Germinal center (tissue), 1 donor: ENCODE measurements around the gene CD247.
A peak's percentile ranks its signal among the peaks of the same experiment; 100 is the strongest.

Source experiments
- DNase-seq: peaks from one replicate; pipeline ENCODE4 v3.0.0; 2012; ENCODE audit warnings: mixed read lengths, low spot score

Gene CD247

DNA sequence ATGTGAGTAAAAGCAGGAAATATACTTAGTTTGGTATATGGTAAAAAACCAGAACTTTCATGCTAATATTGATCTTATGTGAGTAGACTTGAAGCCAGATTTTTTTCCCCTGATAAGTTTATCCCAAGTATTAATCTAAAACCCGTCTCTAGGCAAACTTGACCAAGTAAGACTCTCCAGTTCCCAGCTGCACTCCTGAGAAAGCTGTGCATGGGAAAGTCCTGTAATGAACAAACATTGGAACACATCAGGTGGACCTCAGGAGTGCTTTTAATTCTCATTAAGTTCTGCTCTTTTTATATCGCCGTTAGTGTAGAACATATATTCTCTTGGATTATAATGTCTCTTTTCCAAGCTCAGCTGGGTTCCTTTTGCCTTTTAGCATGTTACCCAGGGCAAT is 105.0 kb downstream of the CD247 start:
- DNase-seq, result no peak

DNA sequence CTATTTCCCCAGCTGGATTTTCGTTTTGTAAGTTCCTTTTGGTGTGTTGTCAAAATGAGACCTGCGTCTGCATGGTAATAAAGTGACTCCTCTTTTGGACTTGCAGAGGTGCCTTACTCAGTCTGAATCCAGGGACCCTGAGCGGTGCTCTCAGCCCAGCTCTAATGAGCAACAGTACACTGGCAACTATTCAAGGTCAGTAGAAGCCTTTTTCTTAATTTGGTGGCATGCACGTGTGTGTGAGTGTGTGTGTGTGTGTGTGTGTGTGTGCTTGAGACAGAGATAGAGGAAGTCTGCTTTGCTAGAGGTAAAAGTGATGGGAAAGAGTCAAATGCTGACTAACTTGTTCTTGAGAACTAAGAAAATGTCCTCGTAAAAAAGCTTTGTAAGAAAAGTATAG is 105.4 kb downstream of the CD247 start:
- no peak for DNase-seq

DNA sequence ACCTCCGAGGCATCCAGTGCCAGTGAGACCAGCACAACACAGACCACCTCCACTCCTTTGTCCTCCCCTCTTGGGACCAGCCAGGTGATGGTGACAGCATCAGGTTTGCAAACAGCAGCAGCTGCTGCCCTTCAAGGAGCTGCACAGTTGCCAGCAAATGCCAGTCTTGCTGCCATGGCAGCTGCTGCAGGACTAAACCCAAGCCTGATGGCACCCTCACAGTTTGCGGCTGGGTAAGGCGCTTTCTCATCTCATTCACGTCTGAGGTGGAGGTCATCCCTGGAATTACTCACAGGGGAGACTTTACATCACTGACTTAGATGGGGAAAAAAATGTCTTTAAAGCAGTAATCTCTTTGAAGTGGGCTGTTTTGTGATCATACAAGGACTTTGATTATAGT is 106.3 kb downstream of the CD247 start:
- no peak for DNase-seq

DNA sequence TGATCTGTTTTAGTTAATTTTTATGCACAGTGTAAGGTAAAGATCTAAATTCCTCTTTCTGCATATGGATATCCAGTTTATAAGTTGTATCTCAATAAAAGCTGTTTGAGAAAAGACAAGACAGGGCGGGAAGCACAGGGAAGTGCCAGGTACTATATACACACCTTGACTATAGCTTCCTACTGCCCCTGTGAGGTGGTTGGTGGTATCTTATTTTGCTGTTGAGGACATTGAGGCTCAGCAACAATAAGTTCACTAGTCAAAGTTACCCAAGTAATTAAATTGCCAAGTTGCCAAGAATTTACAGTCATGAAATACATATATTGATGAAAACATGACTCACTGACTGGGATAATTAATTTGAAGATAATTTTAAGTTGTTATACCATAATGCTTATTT is 109.1 kb downstream of the CD247 start:
- no peak for DNase-seq

DNA sequence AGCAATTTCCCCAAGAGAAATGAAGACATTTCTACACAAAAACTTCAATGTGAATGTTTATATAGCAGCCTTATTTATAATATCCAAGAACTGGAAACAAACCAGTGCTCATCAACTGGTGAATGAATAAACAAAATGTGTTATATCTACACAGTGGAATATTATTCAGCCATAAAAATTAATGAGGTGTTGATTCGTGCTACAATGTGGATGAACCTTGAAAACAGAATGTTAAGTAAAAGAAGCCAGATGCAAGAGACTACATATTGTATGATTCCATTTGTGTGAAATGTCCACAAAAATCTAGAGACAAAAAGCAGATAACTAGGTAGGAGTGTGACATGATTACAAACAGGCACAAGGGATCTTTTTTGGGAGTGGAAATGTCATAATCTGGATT is 110.0 kb downstream of the CD247 start:
- DNase-seq, result no peak

DNA sequence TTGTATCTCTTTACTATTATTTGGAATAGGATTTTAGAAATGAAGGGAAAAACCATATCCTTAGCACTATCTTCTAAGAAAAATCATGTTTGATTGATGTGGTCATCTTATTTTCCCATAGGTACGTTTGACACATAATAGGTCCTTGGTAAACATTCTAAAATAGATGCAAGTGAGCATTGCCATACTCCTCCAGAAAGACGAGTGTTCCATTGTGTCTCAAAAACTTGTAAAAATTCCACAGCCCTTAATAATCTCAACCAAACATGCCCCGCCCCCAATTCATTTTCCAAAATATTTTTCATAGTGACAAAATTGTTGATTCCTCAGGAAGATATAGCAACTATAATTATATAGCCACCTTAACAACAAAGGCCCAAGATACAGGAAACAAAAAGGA is 113.4 kb downstream of the CD247 start:
- DNase-seq, result no peak

DNA sequence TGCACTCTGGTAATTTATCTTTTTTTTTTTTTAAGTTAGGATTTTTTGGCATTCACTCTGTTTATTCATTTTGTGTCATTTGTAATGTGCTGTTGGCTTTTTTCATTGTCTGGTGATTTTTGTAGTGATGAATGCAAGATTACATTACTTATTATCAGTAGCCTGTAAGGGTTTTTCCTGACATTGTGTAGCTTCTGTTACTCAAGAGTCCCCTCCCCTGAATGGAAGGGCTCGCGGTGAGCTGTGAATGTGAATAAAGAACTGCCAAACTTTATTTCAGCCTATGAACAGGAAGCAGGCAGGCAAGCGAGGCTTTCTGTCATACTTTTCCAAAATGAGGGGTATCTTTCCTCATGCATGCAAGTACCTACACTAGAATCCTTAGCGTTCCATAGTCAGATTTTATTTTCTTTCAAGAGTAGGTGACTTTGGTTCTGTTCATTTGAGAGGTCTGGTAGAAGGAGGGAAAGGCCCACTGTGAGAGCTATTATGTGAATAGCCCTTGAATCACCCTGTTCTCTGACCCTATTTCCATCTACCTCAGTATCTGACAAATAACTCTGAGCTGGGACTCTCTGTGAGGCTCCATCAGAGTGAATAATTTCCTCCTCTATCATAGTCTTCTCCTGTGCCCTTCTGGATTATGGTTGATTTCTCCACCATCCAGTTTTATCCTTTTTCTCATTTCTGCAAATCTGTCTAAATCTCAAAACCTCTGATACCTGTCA is 114.0 kb downstream of the CD247 start:
- no peak for DNase-seq

DNA sequence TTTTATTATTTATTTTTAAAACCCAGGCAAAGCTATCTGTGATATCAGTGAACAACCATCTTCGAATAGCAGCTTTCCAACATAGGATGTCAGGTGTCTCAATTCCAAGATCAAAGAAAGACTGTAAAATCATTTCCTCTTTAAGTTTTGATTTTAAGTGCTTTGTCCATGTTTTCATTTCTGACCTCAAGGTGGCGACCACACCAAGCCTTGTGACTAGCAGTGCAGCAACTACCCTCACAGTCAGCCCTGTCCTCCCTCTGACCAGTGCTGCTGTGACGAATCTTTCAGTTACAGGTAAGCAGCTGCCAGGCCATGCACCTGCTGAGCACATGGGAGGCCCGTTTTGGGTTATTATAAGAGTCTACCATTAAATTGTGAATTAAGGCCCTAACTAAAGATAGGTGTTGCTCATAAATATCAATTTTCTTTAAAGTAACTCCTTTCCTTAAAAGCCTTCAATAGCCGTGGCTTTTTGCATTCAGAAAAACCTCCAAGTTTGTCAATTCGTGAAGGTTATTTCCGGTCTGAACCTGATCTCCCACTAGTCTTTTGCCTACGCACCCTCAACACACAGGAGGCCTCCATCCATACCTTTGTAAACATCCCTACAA is 117.0 kb downstream of the CD247 start:
- peak; percentile 28 for DNase-seq

DNA sequence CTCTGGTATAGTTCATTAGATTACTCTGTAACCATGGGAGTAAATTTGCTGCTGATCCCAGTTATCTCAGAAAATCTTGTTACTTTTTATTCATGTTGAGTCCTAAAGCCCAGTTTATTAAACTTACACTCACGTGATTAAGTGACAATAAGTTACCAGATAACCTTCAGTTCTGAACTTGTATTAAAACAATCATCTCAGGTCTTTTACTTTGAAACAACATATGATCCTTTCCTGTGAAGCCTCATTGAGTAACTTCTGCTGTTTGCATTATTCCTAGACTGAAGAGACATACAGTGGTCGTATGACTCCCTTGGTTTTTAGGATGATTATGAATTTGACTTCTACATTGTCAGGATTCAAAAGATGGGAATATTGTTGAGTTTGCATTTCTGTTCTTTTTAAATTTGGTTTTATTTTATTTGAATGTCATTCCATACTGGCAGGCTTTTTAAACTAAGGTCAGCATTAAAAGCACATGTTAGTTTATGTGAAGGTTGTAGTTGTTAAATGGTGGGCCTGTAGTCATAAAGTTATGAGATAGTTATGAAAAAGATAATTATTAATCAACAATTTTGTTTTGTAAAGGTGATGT is 117.9 kb downstream of the CD247 start:
- DNase-seq, result no peak

DNA sequence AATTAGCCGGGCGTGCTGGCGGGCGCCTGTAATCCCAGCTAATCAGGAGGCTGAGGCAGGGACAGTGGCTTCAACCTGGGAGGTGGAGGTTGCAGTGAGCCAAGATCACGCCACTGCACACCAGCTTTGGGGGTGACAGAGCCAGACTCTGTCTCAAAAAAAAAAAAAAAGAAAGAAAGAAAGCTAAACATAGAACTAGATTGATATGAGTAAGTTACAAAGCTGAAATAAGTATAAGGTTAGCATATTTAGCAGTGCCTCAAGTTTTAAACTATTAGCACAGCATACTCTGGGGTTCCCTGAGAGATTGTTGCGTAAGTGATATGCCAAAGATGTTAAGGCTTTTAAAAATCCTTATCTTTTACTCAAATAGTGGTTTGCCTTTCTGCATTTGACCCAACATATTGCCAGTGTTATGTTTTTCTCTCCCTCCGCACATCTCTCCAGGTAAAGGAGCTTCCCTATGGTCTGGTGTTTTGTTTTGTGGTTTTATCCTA is 126.1 kb downstream of the CD247 start:
- no peak for DNase-seq

DNA sequence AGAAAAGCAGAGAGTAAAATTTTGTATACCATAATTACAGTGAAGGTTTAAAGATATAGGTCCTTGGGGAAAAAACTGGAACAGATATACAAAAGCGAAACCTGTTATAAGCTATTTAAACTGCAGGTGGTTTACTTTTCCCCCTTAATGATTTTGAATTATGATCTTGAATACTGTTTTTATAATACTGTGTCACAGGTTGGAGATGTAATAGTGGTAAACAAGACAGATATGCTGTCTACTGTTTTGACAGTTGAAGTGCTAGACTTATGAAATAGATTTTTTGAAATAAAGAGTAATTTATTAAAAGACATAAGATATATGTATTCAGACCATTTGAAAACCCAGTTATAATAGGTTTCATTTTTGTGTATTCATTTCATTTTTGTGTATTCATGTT is 129.4 kb downstream of the CD247 start:
- no peak for DNase-seq

DNA sequence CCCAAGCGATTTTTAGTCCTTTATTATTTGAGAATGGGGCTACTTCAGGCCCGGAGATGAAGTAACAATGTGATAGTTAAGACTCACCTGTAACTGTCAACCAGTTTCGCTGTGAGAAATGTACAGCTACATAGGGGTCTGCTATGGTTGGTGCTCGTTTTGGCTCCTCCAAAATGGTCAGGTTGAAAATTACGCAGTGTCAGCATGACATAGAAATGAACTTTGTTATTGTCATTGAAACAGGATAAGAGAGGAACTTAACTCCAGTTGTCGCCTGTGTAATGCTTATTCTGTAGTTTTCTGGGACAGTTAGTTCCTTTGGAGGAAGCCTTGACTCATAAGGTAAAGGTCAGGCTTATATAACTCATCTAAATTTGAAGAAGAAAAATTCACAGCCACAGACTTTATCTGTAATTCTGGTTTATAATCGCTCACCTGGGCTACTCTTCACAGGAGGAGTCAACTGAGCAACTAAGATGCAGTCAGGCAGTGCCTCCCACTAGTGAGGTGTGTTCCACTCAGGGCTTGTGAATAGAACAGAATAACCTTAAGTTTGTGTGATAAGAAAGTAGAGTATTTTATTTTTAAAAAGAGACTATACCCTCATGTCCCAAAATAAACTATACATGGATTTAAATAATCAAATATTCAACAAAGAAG is 130.9 kb downstream of the CD247 start:
- no peak for DNase-seq
